ENCODE data around the gene TMEM131. TPM values are rescaled to one million over a fixed set of nuclear protein-coding genes. Genes with fewer than 3 reads are reported as not detected.

Gene TMEM131
- total and polyA plus RNA-seq, 2 experiments from 2014 or later = 9.2 to 22.7 TPM

DNA sequence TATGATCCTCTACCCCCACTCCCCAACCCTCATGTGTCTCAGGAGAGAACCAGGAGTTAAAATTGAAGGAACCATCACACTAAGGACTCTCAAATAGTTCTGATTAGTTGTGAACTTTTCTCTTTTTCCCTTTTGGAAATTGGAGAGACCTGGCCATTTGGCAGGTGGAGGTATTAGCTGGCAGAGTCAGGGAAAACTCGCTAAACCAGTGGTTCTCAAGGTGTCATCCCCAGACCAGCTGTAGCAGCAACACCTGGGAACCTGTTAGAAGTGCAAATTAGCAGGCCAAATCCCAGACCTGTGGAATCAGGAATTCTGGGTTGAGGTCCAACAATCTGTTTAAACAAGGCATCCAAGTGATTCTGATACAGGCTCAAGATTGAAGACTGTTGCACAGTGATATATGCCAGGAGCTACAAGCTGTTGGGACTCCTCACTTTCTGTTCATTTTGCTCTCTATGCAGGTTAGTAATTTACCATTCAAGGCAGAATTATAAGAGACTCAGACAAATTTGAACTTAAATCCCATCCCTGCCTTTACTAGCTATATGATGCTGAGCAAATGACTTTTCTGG is 2.8 kb upstream of the TMEM131 start:
- ATAC-seq (no peak), DNase-seq (ENCODE audit: low spot score) (no peak)
- H3K79me2 ChIP-seq (replicated peaks; ENCODE audit: insufficient read depth) = peaks cover 16% of the 10 kb centered on the region
- no peak overlapping the region for H2AFZ ChIP-seq
- H3K4me1 ChIP-seq (ENCODE audit: insufficient read depth) = peaks cover 16% of the 10 kb centered on the region
- peaks cover 4% of the 10 kb centered on the region; the same call in 1 of the 3 replicates for H3K9me3 Mint-ChIP-seq
- no peaks in the 10 kb centered on the region for H3K36me3 ChIP-seq (ENCODE audit: insufficient read depth)
- peaks cover 4% of the 10 kb centered on the region for H3K27me3 Mint-ChIP-seq (ENCODE audit: insufficient read depth, low read depth, poor library complexity)
- no peak overlapping the region for H3K27ac ChIP-seq (ENCODE audit: low read depth)
- H3K4me3 Mint-ChIP-seq = no peak overlapping the region
- H3K9me2 ChIP-seq (ENCODE audit: insufficient read depth) = no peaks in the 10 kb centered on the region
- H3K27ac Mint-ChIP-seq = no peak overlapping the region
- no peaks in the 10 kb centered on the region for H3K36me3 Mint-ChIP-seq (ENCODE audit: low read depth)
- H3K27me3 ChIP-seq (ENCODE audit: insufficient read depth) = no peaks in the 10 kb centered on the region
- H3K4me3 ChIP-seq = no peak overlapping the region
- no peaks in the 10 kb centered on the region for H3F3A ChIP-seq (replicated peaks; ENCODE audit: low read depth)
- peaks cover 9% of the 10 kb centered on the region for H4K20me1 ChIP-seq (replicated peaks; ENCODE audit: insufficient read depth)
- TF ChIP-seq ETS1 (IDR thresholded peaks at IDR 0.05) (no peak), NANOG (IDR thresholded peaks at IDR 0.05; ENCODE audit: borderline replicate concordance) (no peak), ZNF331 (CRISPR knock-in tag; IDR thresholded peaks at IDR 0.05; ENCODE audit: low read depth) (no peak), POLR2AphosphoS5 (IDR thresholded peaks at IDR 0.05; ENCODE audit: low read depth) (no peak), JUNB (IDR thresholded peaks at IDR 0.05; ENCODE audit: unreplicated experiment) (no peak), ZNF462 (CRISPR knock-in tag; IDR thresholded peaks at IDR 0.05) (no peak), ZNF114 (CRISPR knock-in tag; IDR thresholded peaks at IDR 0.05) (no peak), CTCF (conservative IDR thresholded peaks at IDR 0.05; ENCODE audit: low read depth in 2 of 2) (no peak), EZH2 (IDR thresholded peaks at IDR 0.05; ENCODE audit: low read depth, unreplicated experiment) (no peak), STAT1 (IDR thresholded peaks at IDR 0.05; ENCODE audit: unreplicated experiment) (no peak), CREB1 (CRISPR knock-in tag; IDR thresholded peaks at IDR 0.05; ENCODE audit: low read depth) (no peak), EZH2phosphoT487 (IDR thresholded peaks at IDR 0.05; ENCODE audit: unreplicated experiment) (no peak)
- TF ChIP-seq, protein P1, sequence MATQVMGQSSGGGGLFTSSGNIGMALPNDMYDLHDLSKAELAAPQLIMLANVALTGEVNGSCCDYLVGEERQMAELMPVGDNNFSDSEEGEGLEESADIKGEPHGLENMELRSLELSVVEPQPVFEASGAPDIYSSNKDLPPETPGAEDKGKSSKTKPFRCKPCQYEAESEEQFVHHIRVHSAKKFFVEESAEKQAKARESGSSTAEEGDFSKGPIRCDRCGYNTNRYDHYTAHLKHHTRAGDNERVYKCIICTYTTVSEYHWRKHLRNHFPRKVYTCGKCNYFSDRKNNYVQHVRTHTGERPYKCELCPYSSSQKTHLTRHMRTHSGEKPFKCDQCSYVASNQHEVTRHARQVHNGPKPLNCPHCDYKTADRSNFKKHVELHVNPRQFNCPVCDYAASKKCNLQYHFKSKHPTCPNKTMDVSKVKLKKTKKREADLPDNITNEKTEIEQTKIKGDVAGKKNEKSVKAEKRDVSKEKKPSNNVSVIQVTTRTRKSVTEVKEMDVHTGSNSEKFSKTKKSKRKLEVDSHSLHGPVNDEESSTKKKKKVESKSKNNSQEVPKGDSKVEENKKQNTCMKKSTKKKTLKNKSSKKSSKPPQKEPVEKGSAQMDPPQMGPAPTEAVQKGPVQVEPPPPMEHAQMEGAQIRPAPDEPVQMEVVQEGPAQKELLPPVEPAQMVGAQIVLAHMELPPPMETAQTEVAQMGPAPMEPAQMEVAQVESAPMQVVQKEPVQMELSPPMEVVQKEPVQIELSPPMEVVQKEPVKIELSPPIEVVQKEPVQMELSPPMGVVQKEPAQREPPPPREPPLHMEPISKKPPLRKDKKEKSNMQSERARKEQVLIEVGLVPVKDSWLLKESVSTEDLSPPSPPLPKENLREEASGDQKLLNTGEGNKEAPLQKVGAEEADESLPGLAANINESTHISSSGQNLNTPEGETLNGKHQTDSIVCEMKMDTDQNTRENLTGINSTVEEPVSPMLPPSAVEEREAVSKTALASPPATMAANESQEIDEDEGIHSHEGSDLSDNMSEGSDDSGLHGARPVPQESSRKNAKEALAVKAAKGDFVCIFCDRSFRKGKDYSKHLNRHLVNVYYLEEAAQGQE (IDR thresholded peaks at IDR 0.05; ENCODE audit: unreplicated experiment) = no peak
- no peak overlapping the region for H3K4me2 ChIP-seq
- peaks cover 8% of the 10 kb centered on the region for H3K4me1 Mint-ChIP-seq
